BLaER1 treated with 17β-estradiol and CSF1 and Interleukin-3, amounts not matched to agents 10 nM and 100 nM (cell line): ENCODE measurements around the gene RAB20.

Source experiments
- H3K27ac ChIP-seq, 11 experiments: shearing (Covaris generic); formaldehyde crosslinking; 2 replicates each; pipeline ENCODE4 v1.8.1; 2022
- H3K27me3 ChIP-seq, 11 experiments: shearing (Covaris generic); formaldehyde crosslinking; 2 replicates each; pipeline ENCODE4 v1.8.1; 2022
- H3K36me3 ChIP-seq, 11 experiments: shearing (Covaris generic); formaldehyde crosslinking; 2 replicates each; pipeline ENCODE4 v1.8.1; 2022
- H3K4me1 ChIP-seq, 10 experiments: shearing (Covaris generic); formaldehyde crosslinking; 2 replicates each; pipeline ENCODE4 v1.8.1; 2022
- H3K4me2 ChIP-seq, 11 experiments: shearing (Covaris generic); formaldehyde crosslinking; 2 replicates each; pipeline ENCODE4 v1.8.1; 2022
- H3K4me3 ChIP-seq, 10 experiments: shearing (Covaris generic); formaldehyde crosslinking; 2 replicates each; pipeline ENCODE4 v1.8.1; 2022
- H3K9ac ChIP-seq, 11 experiments: shearing (Covaris generic); formaldehyde crosslinking; 2 replicates each; pipeline ENCODE4 v1.8.1; 2022
- H3K9me3 ChIP-seq, 11 experiments: shearing (Covaris generic); formaldehyde crosslinking; replicated peaks in 1 of 11; 2 replicates each; pipeline ENCODE4 v1.8.1; 2022
- H4K20me1 ChIP-seq, 11 experiments: shearing (Covaris generic); formaldehyde crosslinking; 2 replicates each; pipeline ENCODE4 v1.8.1; 2022
- Cebpa-rat ChIP-seq, 11 experiments: shearing (Covaris generic); IDR thresholded peaks; 2 replicates each; pipeline ENCODE4 v1.8.1; 2022

The RAB20 gene

GRCh38 chr13:110568612-110569011 is 7.1 kb upstream of the RAB20 start:
- TF ChIP-seq Cebpa-rat (IDR thresholded peaks at IDR 0.05): no peak
- Histone ChIP-seq H3K4me1 (peaks cover 19 to 45% (median 27%) of the 10 kb centered on the region in 10 experiments), H4K20me1 (peaks cover 0 to 37% (median 0%) of the 10 kb centered on the region in 11 experiments; a peak in 3 of 22 replicates), H3K9me3 (no peaks in the 10 kb centered on the region), H3K27ac (no peak overlapping the region), H3K27me3 (0 out of 22 replicates have a peak, but pooled peaks cover 0 to 4% (median 0%) of the 10 kb centered on the region in 11 experiments), H3K9ac (no peak overlapping the region), H3K4me3 (no peak overlapping the region), H3K4me2 (no peak overlapping the region), H3K36me3 (peaks cover 0 to 40% (median 4%) of the 10 kb centered on the region in 11 experiments; a peak in 6 of 22 replicates)

DNA sequence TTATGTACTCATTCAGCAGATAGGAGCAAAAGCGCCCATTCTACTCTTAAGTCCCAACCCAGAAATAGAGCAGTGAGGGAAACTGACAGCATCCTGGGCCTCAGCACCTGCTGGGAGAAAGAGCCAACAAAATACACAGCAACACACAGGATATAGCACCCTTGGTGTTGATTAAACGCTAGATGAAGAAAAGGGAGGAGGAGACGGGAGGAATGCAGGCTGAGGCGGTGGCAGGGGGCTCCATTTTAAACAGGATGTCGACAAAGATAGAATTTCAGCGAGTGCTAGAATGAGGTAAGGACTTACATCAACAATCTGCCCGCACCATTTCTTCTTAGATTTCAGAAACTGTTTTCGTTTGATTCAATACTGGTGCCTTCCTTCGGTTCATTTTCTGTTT is 4.6 kb upstream of the RAB20 start:
- Histone ChIP-seq H3K9ac (no peak overlapping the region), H3K27ac (no peak overlapping the region), H4K20me1 (peaks cover 0 to 52% (median under 1%) of the 10 kb centered on the region in 11 experiments; a peak in 7 of 22 replicates), H3K9me3 (no peaks in the 10 kb centered on the region), H3K27me3 (0 out of 22 replicates have a peak, but pooled peaks cover 0 to 4% (median 0%) of the 10 kb centered on the region in 11 experiments), H3K4me3 (no peak overlapping the region), H3K4me2 (peak overlapping the region in 1 of 11 experiments; percentile 100; a peak in 2 of 22 replicates), H3K36me3 (peaks cover 0 to 40% (median 4%) of the 10 kb centered on the region in 11 experiments; a peak in 6 of 22 replicates), H3K4me1 (peaks cover 16 to 32% (median 25%) of the 10 kb centered on the region in 10 experiments)
- no peak for TF ChIP-seq Cebpa-rat (IDR thresholded peaks at IDR 0.05)

DNA sequence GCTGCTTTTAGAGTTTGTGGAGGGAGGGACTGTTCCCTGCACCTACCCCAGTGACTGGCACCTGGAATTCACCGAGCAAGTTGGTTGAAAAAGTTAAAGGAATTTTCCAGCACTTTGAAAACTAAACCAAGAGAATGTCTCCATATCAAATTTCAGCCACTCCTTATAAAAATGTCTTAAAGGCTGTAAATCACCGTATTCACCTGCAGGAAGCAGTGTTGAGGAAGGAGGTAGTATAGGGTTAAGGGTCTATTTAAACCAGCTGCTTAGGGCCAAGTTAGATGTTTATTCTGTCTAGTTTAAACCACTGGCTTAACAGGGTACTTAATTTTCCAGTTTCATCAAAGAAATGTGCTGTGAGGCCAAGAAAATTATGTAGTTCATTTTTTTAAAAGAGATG is 3.8 kb upstream of the RAB20 start:
- H3K4me1 ChIP-seq: peaks cover 18 to 32% (median 26%) of the 10 kb centered on the region in 10 experiments
- H3K36me3 ChIP-seq: peaks cover 0 to 45% (median 4%) of the 10 kb centered on the region in 11 experiments; a peak in 6 of 22 replicates
- H3K27me3 ChIP-seq: no peaks in the 10 kb centered on the region
- peak overlapping the region in 1 of 11 experiments; percentile 85; a peak in 1 of 22 replicates for H3K9ac ChIP-seq
- TF ChIP-seq Cebpa-rat (IDR thresholded peaks at IDR 0.05): no peak
- H3K27ac ChIP-seq: no peak overlapping the region
- H3K9me3 ChIP-seq: no peaks in the 10 kb centered on the region
- peaks cover 0 to 60% (median 8%) of the 10 kb centered on the region in 11 experiments; a peak in 13 of 22 replicates for H4K20me1 ChIP-seq
- H3K4me3 ChIP-seq: peak overlapping the region in 1 of 10 experiments; percentile 99; a peak in 1 of 20 replicates
- peak overlapping the region in 2 of 11 experiments; percentile 100; a peak in 4 of 22 replicates for H3K4me2 ChIP-seq

DNA sequence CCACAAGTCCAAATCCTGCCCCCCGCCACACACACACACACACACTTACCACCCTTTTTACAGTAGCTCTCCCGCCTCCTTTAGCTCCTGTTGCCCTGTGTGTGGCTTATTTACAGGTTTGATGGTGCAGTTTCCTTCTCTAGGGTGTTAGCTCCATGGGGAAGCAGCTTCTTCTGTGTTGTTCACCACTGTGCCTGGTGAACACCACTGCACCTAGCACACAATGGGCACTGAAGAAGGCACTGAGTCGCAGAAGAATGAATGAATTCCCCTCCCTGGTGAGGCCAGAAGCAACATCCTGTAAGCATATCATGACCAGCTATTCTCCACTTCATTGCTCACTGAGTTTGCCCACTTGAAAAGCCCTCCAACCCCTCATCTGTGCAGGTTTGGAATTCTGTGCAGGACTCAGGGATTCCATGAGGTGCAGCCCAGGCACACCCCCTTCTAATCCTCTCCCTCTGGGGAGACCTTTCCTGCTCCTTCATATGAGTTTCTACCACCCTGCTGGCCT is 3.0 kb upstream of the RAB20 start:
- H3K9ac ChIP-seq: peak overlapping the region in 2 of 11 experiments; percentile 85 to 90; a peak in 2 of 22 replicates
- peaks cover 25 to 39% (median 32%) of the 10 kb centered on the region in 10 experiments for H3K4me1 ChIP-seq
- peaks cover 0 to 53% (median 7%) of the 10 kb centered on the region in 11 experiments; a peak in 8 of 22 replicates for H3K36me3 ChIP-seq
- no peak for TF ChIP-seq Cebpa-rat (IDR thresholded peaks at IDR 0.05)
- H3K4me2 ChIP-seq: peak overlapping the region in 7 of 11 experiments; percentile 95 to 100 (median 99); a peak in 12 of 22 replicates
- H3K27ac ChIP-seq: no peak overlapping the region
- H3K27me3 ChIP-seq: no peaks in the 10 kb centered on the region
- H4K20me1 ChIP-seq: peaks cover 7 to 68% (median 16%) of the 10 kb centered on the region in 11 experiments; a peak in 18 of 22 replicates
- peak overlapping the region in 3 of 10 experiments; percentile 97 to 99 (median 98); a peak in 4 of 20 replicates for H3K4me3 ChIP-seq
- H3K9me3 ChIP-seq: no peaks in the 10 kb centered on the region

- peaks cover 11 to 79% (median 26%) of the 10 kb centered on the region in 11 experiments; a peak in 19 of 22 replicates for H4K20me1 ChIP-seq
- no peak overlapping the region for H3K27ac ChIP-seq
- H3K9me3 ChIP-seq: no peaks in the 10 kb centered on the region
- H3K27me3 ChIP-seq: no peaks in the 10 kb centered on the region
- peak overlapping the region in 4 of 11 experiments; percentile 85 to 90 (median 86); a peak in 7 of 22 replicates for H3K9ac ChIP-seq
- H3K4me2 ChIP-seq: peak overlapping the region; percentile 65 to 100 (median 97)
- H3K4me3 ChIP-seq: peak overlapping the region in 8 of 10 experiments; percentile 88 to 99 (median 97); a peak in 16 of 20 replicates
- no peak for TF ChIP-seq Cebpa-rat (IDR thresholded peaks at IDR 0.05)
- H3K36me3 ChIP-seq: peaks cover 0 to 63% (median 15%) of the 10 kb centered on the region in 11 experiments; a peak in 13 of 22 replicates
- H3K4me1 ChIP-seq: peaks cover 31 to 51% (median 42%) of the 10 kb centered on the region in 10 experiments
These were observed 1.9 kb upstream of the RAB20 start for GRCh38 chr13:110563463-110563774.

DNA sequence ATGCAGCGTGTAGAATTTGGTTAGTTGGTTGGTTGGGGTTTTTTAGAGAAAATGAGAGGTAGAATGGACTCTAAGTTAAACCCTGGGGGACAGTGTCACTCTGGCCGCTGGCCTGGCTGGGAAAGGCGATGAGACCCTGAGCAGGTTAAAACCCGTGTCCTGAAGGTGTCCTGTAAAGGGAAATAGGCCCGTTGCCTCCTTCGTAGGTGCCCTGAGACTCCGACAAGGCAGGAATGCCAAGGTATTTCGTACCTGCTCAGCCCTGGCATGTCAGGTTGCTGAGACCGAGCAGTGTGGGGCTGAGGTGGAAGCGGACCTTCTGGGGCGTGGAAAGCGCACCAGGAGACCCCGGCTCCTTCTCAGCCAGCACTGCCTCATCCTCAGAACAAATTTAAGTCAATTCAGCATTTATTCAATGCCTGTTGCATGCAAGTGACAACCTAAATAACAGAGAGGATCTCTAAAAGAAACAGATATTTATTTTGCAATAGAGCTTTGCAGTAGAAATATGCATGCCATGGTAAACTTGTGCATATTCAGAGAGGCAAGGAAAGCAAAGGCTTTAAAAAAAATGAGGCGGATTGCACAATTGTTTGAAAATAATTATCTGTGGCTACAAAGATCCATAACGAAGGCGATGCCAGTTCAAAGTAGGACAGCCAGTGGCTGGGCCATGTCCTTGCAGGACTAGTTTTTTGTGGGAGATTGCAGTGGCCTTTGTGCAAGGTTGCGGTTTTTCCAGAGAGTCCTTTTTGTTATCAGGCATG is 1.4 kb upstream of the RAB20 start:
- H4K20me1 ChIP-seq: peaks cover 11 to 85% (median 32%) of the 10 kb centered on the region in 11 experiments; a peak in 20 of 22 replicates
- H3K9ac ChIP-seq: peak overlapping the region; percentile 79 to 92 (median 90)
- H3K4me2 ChIP-seq: peak overlapping the region; percentile 65 to 100 (median 97)
- TF ChIP-seq Cebpa-rat (IDR thresholded peaks at IDR 0.05): peak in 3 of 11 experiments; percentile 24 to 39 (median 25); a peak in 3 of 22 replicates
- peaks cover 37 to 56% (median 47%) of the 10 kb centered on the region in 10 experiments for H3K4me1 ChIP-seq
- peaks cover 0 to 5% (median 3%) of the 10 kb centered on the region in 11 experiments; a peak in 11 of 22 replicates for H3K9me3 ChIP-seq
- H3K27ac ChIP-seq: peak overlapping the region; percentile 55 to 95 (median 85); a peak in 21 of 22 replicates
- H3K27me3 ChIP-seq: no peaks in the 10 kb centered on the region
- H3K36me3 ChIP-seq: peaks cover 0 to 65% (median 20%) of the 10 kb centered on the region in 11 experiments; a peak in 19 of 22 replicates
- H3K4me3 ChIP-seq: peak overlapping the region; percentile 83 to 99 (median 97)

GRCh38 chr13:110562036-110562597 is 595 bp upstream of the RAB20 start:
- H3K36me3 ChIP-seq: peaks cover 8 to 66% (median 28%) of the 10 kb centered on the region in 11 experiments; a peak in 20 of 22 replicates
- peaks cover 44 to 64% (median 55%) of the 10 kb centered on the region in 10 experiments for H3K4me1 ChIP-seq
- H3K27ac ChIP-seq: peak overlapping the region; percentile 55 to 95 (median 85); a peak in 21 of 22 replicates
- peak overlapping the region; percentile 83 to 99 (median 97) for H3K4me3 ChIP-seq
- H3K9me3 ChIP-seq: peaks cover 0 to 13% (median 10%) of the 10 kb centered on the region in 11 experiments; a peak in 16 of 22 replicates
- no peaks in the 10 kb centered on the region for H3K27me3 ChIP-seq
- TF ChIP-seq Cebpa-rat (IDR thresholded peaks at IDR 0.05): no peak
- peaks cover 11 to 89% (median 39%) of the 10 kb centered on the region in 11 experiments; a peak in 21 of 22 replicates for H4K20me1 ChIP-seq
- H3K9ac ChIP-seq: peak overlapping the region; percentile 79 to 92 (median 90)
- peak overlapping the region; percentile 65 to 100 (median 97) for H3K4me2 ChIP-seq
